NT2/D1 (cell line): Measurements from ENCODE around the gene SBSN.

ENCODE experiments used
- YY1 ChIP-seq: IDR thresholded peaks from 2 replicates; pipeline ENCODE4 v1.6.1; 2011; ENCODE audit not compliant: insufficient read length, insufficient read depth
- ZNF274 ChIP-seq: IDR thresholded peaks from 2 replicates; pipeline ENCODE4 v1.6.1; 2011; ENCODE audit warnings: mild to moderate bottlenecking, low read depth, low read length

DNA sequence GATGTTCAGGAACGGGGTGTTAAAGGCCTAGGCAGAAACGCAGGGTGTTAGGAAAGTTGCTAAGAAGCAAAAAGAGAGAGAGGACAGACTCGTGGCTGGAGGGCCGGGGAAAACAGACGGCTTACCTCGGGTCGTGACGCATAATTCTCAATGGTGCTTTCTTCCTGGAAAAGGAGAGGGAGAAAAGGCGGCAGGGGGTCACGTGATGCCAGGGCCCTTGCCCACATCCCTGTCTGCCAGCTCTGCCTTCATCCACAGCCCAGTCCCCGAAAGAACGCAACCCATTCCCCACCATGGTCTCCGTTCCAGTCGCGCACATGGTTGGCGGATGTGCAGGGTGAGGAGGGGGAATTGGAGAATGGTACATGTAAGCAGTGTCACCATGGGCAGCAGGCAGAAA lies 39.4 kb downstream of the SBSN start:
- TF ChIP-seq ZNF274 (no peak), YY1 (no peak)
